RWPE1 (cell line): ENCODE results near the gene TSFM.
A peak's percentile ranks its signal among the peaks of the same experiment; 100 is the strongest.

Experiments
- CTCF ChIA-PET: fragments of 350-600 bp; sonication (Branson Sonifier 250); formaldehyde crosslinking; extraction: SDS; loops from one replicate; lab custom pipeline; 2021; lab: Yijun Ruan, JAX
- POLR2A ChIA-PET: fragments of 400-600 bp; formaldehyde crosslinking; extraction: SDS; loops from one replicate; lab custom pipeline; 2020; ENCODE audit warnings: antibody characterized with exemption; ENCODE audit not compliant: low non-redundant PET; lab: Yijun Ruan, JAX
- DNase-seq: peaks from one replicate; pipeline ENCODE4 v3.0.0; 2012; ENCODE audit warnings: low spot score
- H3K27ac ChIP-seq: fragments of 450-650 bp; 2 replicates; pipeline ENCODE4 v1.5.1; 2017
- TF ChIP-seq, protein P1 (sequence below): fragments of 450-650 bp; conservative IDR thresholded peaks from 2 replicates; pipeline ENCODE4 v1.5.1; 2017; ENCODE audit warnings: low read depth, mild to moderate bottlenecking

TSFM gene

DNA sequence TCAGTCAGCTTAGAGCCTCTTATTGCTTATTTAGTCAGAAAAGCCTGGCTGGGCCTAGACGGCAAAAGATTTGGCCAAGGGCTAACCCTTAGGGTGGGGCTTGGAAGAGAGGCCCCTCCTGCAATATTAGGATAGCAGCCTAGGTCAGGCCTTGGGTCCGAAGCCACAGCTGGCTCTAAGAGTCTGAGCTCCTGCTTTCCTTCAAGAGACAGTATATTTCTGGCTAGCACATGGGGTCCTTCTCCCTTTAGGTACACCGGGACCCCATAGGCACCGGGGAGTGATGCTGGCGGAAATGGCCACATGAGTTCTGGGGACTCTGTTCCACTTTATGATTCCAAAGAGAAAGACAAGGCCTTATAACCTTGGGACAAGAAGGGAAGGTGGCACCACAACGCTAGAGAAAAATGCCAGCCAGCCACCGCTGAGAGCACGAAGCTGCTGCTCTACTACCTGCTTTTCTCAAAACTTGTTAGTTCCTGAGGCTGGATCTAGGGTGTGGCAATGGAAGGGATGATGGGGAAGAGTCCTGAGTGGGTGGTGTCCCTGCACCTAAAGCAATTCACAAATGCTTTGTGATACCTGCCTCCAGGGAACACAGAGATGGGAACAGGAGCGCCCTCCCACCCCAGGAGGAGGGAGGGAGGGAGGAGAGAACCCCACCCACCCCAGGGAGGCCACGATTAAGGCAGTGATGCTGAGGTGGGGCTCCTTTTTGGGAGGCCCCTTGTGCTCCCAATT is 39.1 kb downstream of the TSFM start:
- ChIA-PET CTCF (interaction anchor here (0.7 kb wide), 1 partner anchor 12 kb away, joined by 3 read pairs; no protein-coding TSS in a partner anchor), POLR2A (no interaction called here)
- H3K27ac ChIP-seq = no peak overlapping the region
- DNase-seq = no peak
- TF ChIP-seq, protein P1, sequence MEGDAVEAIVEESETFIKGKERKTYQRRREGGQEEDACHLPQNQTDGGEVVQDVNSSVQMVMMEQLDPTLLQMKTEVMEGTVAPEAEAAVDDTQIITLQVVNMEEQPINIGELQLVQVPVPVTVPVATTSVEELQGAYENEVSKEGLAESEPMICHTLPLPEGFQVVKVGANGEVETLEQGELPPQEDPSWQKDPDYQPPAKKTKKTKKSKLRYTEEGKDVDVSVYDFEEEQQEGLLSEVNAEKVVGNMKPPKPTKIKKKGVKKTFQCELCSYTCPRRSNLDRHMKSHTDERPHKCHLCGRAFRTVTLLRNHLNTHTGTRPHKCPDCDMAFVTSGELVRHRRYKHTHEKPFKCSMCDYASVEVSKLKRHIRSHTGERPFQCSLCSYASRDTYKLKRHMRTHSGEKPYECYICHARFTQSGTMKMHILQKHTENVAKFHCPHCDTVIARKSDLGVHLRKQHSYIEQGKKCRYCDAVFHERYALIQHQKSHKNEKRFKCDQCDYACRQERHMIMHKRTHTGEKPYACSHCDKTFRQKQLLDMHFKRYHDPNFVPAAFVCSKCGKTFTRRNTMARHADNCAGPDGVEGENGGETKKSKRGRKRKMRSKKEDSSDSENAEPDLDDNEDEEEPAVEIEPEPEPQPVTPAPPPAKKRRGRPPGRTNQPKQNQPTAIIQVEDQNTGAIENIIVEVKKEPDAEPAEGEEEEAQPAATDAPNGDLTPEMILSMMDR = no peak

DNA sequence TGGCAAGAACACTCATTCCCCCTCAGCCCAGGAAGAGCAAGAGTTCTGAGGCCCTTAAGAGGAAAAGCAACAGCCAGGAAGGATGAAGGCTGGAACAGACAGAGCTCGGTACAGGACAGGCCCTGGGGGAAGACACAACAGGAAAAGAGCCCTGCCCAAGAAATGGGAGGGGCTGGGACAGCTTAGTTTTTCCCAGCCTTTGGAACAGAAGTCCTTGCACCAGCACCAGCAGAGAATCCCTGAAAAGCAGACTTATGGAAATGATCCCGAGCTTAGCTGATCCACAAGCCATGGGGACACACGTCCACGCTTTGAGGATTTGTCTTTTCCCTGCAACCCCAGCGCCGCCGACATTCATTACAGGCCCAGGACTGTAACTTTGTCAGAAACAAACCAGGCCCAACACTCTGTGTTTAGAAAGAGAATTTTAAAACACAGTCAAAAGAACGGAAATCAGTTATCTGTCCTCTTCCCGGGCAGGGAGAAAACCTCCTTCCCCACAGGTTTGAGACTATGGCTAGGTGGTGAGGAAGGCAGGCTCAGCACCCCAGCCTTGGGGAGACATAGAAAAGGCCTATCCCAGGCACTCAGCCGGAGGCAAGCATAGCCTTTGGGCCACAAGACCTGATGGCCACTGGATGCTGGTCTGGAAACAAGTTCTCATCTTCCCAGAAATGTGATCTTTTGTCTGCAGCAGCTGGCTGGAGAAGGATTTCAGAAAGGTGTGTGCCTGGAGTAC is 40.0 kb downstream of the TSFM start:
- ChIA-PET POLR2A (no interaction called here), CTCF (no interaction called here)
- TF ChIP-seq, protein P1 = no peak
- DNase-seq = no peak
- H3K27ac ChIP-seq = peak overlapping the region; percentile 44

DNA sequence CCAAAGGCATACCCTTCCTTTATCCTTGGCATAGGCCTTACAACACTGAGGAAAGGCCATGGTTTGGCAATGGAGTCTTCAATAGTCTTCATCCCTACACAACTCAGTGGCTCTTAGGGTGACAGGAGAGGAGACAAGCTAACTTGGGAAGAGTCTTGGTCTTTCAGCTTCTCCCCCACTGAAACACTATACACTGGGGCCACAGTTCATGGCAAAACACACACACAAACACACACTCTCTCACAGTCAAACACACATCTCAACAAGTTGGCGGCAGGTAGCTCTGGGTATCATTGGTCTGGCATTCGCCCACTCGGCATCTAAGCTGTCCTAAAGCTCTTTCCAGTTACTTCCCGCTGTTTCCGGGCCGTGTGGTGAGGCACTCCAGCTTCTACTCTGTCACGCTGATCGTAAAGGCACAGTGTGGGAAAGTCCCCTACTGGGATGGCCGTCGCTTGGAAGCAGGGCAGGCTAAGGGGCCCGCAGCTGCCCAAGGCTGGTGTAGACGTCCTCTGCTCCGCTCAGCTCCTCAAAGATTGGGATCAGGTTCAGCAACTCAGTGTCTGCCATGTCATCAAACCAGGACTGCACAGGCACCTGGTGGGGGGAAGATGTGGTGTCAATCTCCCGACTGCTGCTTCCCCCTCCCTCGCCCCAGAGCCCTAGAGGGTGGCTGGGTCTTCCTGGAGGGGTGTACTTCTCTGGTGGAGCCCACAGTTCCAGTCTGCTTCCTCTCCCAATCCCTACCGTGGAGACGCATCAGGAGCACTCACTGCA is 40.7 kb downstream of the TSFM start:
- peak overlapping the region; percentile 44; the same call in 1 of the 2 replicates for H3K27ac ChIP-seq
- TF ChIP-seq, protein P1 = no peak
- DNase-seq = no peak
- POLR2A ChIA-PET = interaction anchor here (1.2 kb wide), 1 partner anchor 12 kb away, joined by 3 read pairs; no protein-coding TSS in a partner anchor
- CTCF ChIA-PET = interaction anchor here (0.6 kb wide), 1 partner anchor 23 kb away, joined by 3 read pairs; no protein-coding TSS in a partner anchor

DNA sequence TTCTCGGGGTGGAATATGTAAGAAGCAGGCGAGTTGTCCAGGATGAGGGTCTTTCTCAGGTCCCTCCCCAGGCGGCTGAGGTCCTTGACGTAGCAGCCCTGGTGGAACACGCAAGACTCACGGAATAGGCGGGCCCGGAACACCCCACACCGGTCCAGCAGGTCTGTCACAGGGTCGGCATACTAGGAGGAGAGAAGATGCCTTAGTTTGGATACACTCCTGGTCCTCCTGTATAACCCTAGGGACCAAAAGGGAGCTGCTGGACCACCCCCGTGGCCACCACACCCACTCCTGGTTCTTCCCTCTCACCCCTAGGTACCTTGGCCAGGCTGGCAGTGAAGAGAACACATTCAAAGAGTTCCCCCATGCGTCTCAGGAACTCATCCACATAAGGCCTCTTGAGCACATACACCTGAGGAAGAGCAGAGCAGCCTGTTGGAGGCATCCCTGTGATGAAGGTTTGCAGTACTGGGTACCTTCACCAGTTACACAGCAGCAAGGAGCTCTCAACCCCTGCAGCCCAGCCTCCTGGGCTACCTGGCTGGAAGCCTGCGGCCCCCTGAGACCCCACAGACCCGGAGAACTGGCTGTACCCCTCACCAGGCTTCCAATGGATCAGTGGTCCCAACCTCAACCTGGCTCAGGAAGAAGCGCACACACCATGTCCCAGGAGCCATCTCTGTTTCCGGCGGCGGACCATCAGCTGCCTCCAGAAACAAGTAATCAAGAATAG is 41.5 kb downstream of the TSFM start:
- POLR2A ChIA-PET = interaction anchor here (1.2 kb wide), 1 partner anchor 12 kb away, joined by 3 read pairs; no protein-coding TSS in a partner anchor
- CTCF ChIA-PET = interaction anchor here (0.6 to 1.2 kb wide), 4 partner anchors 80 to 709 kb away, joined by 3 to 4 read pairs (median 3); no protein-coding TSS in a partner anchor
- TF ChIP-seq, protein P1 = no peak

DNA sequence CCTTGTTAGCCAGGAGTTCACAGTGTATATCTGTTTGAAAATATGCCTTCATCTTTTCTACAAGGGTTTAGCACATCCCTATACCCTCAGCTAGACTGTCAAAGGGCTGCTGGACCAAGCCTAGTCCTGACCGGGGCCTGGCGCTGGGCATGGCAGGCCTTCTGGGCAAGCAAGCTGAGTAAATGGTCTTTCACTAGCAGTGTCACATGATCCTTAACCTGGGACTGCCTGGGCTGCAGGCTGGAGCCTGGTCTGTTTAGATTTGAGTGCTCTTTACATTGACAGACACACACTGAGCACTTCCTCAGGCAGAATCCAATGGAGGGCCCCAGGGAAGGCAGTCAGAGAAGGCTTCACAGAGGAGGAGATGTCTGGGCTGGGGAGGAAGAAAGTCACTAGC is 42.9 kb downstream of the TSFM start:
- CTCF ChIA-PET = interaction anchor here (1.1 kb wide), 1 partner anchor 78 kb away, joined by 3 read pairs; no protein-coding TSS in a partner anchor

More for the DNA sequence above, 41.5 kb downstream of the TSFM start:
- DNase-seq = no peak
- H3K27ac ChIP-seq = peak overlapping the region; percentile 18; the same call in 1 of the 2 replicates

More for the DNA sequence above, 42.9 kb downstream of the TSFM start:
- no peak for DNase-seq
- no peak overlapping the region for H3K27ac ChIP-seq
- TF ChIP-seq, protein P1 = no peak
- POLR2A ChIA-PET = no interaction called here
